ENCODE measurements around the gene GLCE. TPM values are rescaled to one million over a fixed set of nuclear protein-coding genes. Genes with fewer than 3 reads are reported as not detected.

The GLCE gene
- total RNA-seq, 1 donor from 2014 or later, result 13.6 TPM

GRCh38 chr15:69131362-69132220, 28.8 kb upstream of the GLCE start:
- Mint-ChIP-seq H3K36me3 (ENCODE audit: low read depth, unreplicated experiment) (no peaks in the 10 kb centered on the region), H3K4me1 (ENCODE audit: low read depth, unreplicated experiment) (peaks cover 4% of the 10 kb centered on the region), H3K27ac (ENCODE audit: unreplicated experiment) (no peak overlapping the region), H3K27me3 (ENCODE audit: low read depth, unreplicated experiment) (peaks cover 7% of the 10 kb centered on the region), H3K9me3 (ENCODE audit: unreplicated experiment) (peaks cover 1% of the 10 kb centered on the region), H3K4me3 (ENCODE audit: unreplicated experiment) (no peak overlapping the region)
- Histone ChIP-seq H3K9ac (ENCODE audit: low read length) (no peak overlapping the region), H3K36me3 (ENCODE audit: insufficient read depth, low read length) (no peaks in the 10 kb centered on the region), H3K4me1 (ENCODE audit: insufficient read depth, low read length) (no peaks in the 10 kb centered on the region), H4K20me1 (ENCODE audit: insufficient read depth, low read length) (no peaks in the 10 kb centered on the region), H3K27me3 (ENCODE audit: insufficient read depth, low read length) (peaks cover 9% of the 10 kb centered on the region), H3K79me2 (ENCODE audit: insufficient read depth, low read length) (no peaks in the 10 kb centered on the region), H3K27ac (ENCODE audit: low read depth, low read length) (no peak overlapping the region), H3K4me2 (ENCODE audit: low read length) (no peak overlapping the region), H2AFZ (ENCODE audit: low read depth, low read length) (no peak overlapping the region), H3K9me3 (ENCODE audit: insufficient read depth, low read depth, low read length) (no peaks in the 10 kb centered on the region), H3K4me3 (ENCODE audit: insufficient read depth, low read depth, low read length) (no peak overlapping the region)
- FAIRE-seq (no peak), DNase-seq (ENCODE audit: low read depth) (no peak)
- TF ChIP-seq CTCF (IDR thresholded peaks at IDR 0.05; ENCODE audit: insufficient read depth, low read depth, low read length) (no peak), EZH2 (IDR thresholded peaks at IDR 0.05; ENCODE audit: insufficient read depth, low read length) (no peak)

GRCh38 chr15:69132430-69132829, 28.0 kb upstream of the GLCE start:
- Histone ChIP-seq H3K4me2 (ENCODE audit: low read length) (no peak overlapping the region), H3K4me3 (ENCODE audit: insufficient read depth, low read depth, low read length) (no peak overlapping the region), H2AFZ (ENCODE audit: low read depth, low read length) (no peak overlapping the region), H3K27me3 (ENCODE audit: insufficient read depth, low read length) (peaks cover 16% of the 10 kb centered on the region), H3K36me3 (ENCODE audit: insufficient read depth, low read length) (no peaks in the 10 kb centered on the region), H3K9me3 (ENCODE audit: insufficient read depth, low read depth, low read length) (no peaks in the 10 kb centered on the region), H3K9ac (ENCODE audit: low read length) (no peak overlapping the region), H4K20me1 (ENCODE audit: insufficient read depth, low read length) (no peaks in the 10 kb centered on the region), H3K27ac (ENCODE audit: low read depth, low read length) (no peak overlapping the region), H3K4me1 (ENCODE audit: insufficient read depth, low read length) (no peaks in the 10 kb centered on the region), H3K79me2 (ENCODE audit: insufficient read depth, low read length) (no peaks in the 10 kb centered on the region)
- H3K4me1 Mint-ChIP-seq (ENCODE audit: low read depth, unreplicated experiment), result peaks cover 4% of the 10 kb centered on the region
- no peak overlapping the region for H3K27ac Mint-ChIP-seq (ENCODE audit: unreplicated experiment)
- TF ChIP-seq CTCF (IDR thresholded peaks at IDR 0.05; ENCODE audit: insufficient read depth, low read depth, low read length) (no peak), EZH2 (IDR thresholded peaks at IDR 0.05; ENCODE audit: insufficient read depth, low read length) (no peak)
- H3K36me3 Mint-ChIP-seq (ENCODE audit: low read depth, unreplicated experiment), result no peaks in the 10 kb centered on the region
- peaks cover 15% of the 10 kb centered on the region for H3K27me3 Mint-ChIP-seq (ENCODE audit: low read depth, unreplicated experiment)
- FAIRE-seq, result no peak
- H3K4me3 Mint-ChIP-seq (ENCODE audit: unreplicated experiment), result no peak overlapping the region
- DNase-seq (ENCODE audit: low read depth), result no peak
- H3K9me3 Mint-ChIP-seq (ENCODE audit: unreplicated experiment), result peaks cover 1% of the 10 kb centered on the region
